GM23338 (cell line): ENCODE results near the gene LIPG. TPM values are rescaled to one million over a fixed set of nuclear protein-coding genes. Genes with fewer than 3 reads are reported as not detected.

ENCODE experiments used
- ATAC-seq: fragments of 200-7000 bp; cut with Tn5 transposase; 3 replicates; pipeline ENCODE4 v1.9.1; 2020
- DNase-seq: peaks from one replicate; pipeline ENCODE4 v3.0.0-alpha.2; 2015; ENCODE audit warnings: low spot score
- H2AFZ ChIP-seq: fragments of 200-600 bp; sonication (generic); 2 replicates; pipeline ENCODE4 v1.8.0; 2016; ENCODE audit warnings: antibody characterized with exemption, mild to moderate bottlenecking, moderate library complexity
- H3F3A ChIP-seq: fragments of 200-600 bp; sonication (generic); replicated peaks from 2 replicates; pipeline ENCODE4 v1.8.0; 2017; ENCODE audit warnings: antibody characterized with exemption, mixed run types, low read depth
- H3K27ac ChIP-seq: fragments of 200-600 bp; sonication (generic); 2 replicates; pipeline ENCODE4 v1.6.1; 2016; ENCODE audit warnings: low read depth
- H3K27me3 ChIP-seq: fragments of 200-600 bp; sonication (generic); 2 replicates; pipeline ENCODE4 v1.8.0; 2016; ENCODE audit warnings: mild to moderate bottlenecking, mixed run types, moderate library complexity; ENCODE audit not compliant: insufficient read depth
- H3K36me3 ChIP-seq: fragments of 200-600 bp; sonication (generic); 2 replicates; pipeline ENCODE4 v1.8.0; 2016; ENCODE audit warnings: mild to moderate bottlenecking; ENCODE audit not compliant: insufficient read depth
- H3K4me1 ChIP-seq: fragments of 200-600 bp; sonication (generic); 2 replicates; pipeline ENCODE4 v1.8.0; 2016; ENCODE audit warnings: mild to moderate bottlenecking, moderate library complexity; ENCODE audit not compliant: insufficient read depth
- H3K4me2 ChIP-seq: fragments of 200-600 bp; sonication (generic); 2 replicates; pipeline ENCODE4 v1.7.1; 2017; ENCODE audit warnings: mixed run types
- H3K4me3 ChIP-seq: fragments of 200-600 bp; sonication (generic); 2 replicates; pipeline ENCODE4 v1.6.1; 2016; ENCODE audit warnings: mixed run types
- H3K79me2 ChIP-seq: fragments of 200-600 bp; sonication (generic); replicated peaks from 2 replicates; pipeline ENCODE4 v1.8.0; 2017; ENCODE audit warnings: mild to moderate bottlenecking; ENCODE audit not compliant: insufficient read depth
- H3K9me2 ChIP-seq: fragments of 200-600 bp; sonication (generic); 2 replicates; pipeline ENCODE4 v1.8.0; 2017; ENCODE audit not compliant: insufficient read depth
- H4K20me1 ChIP-seq: fragments of 200-600 bp; sonication (generic); replicated peaks from 2 replicates; pipeline ENCODE4 v1.8.0; 2017; ENCODE audit warnings: mild to moderate bottlenecking; ENCODE audit not compliant: insufficient read depth
- H3K27ac Mint-ChIP-seq: 2 replicates; pipeline ENCODE4 v1.8.0; 2020; ENCODE audit warnings: inconsistent platforms, mild to moderate bottlenecking, moderate library complexity, mixed read lengths
- H3K27me3 Mint-ChIP-seq: 3 replicates; pipeline ENCODE4 v1.8.0; 2022; ENCODE audit warnings: low read depth, mild to moderate bottlenecking, moderate library complexity, mixed read lengths, inconsistent platforms; ENCODE audit not compliant: insufficient read depth, poor library complexity
- H3K36me3 Mint-ChIP-seq: 3 replicates; pipeline ENCODE4 v1.8.0; 2021; ENCODE audit warnings: low read depth, mild to moderate bottlenecking, inconsistent platforms, moderate library complexity, mixed read lengths
- H3K4me1 Mint-ChIP-seq: 3 replicates; pipeline ENCODE4 v1.8.0; 2020; ENCODE audit warnings: mild to moderate bottlenecking, inconsistent platforms, mixed read lengths
- H3K4me3 Mint-ChIP-seq: 3 replicates; pipeline ENCODE4 v1.8.0; 2021; ENCODE audit warnings: moderate library complexity, mild to moderate bottlenecking, inconsistent platforms, mixed read lengths
- H3K9me3 Mint-ChIP-seq: 3 replicates; pipeline ENCODE4 v1.8.0; 2020; ENCODE audit warnings: moderate library complexity, mild to moderate bottlenecking, inconsistent platforms, mixed read lengths
- CREB1 ChIP-seq: fragments of 250-450 bp; sonication (Bioruptor Pico); IDR thresholded peaks from 2 replicates; pipeline ENCODE4 v1.5.0; 2020; ENCODE audit warnings: low read depth, mild to moderate bottlenecking, moderate library complexity
- EZH2 ChIP-seq: fragments of 200-600 bp; sonication (generic); IDR thresholded peaks from one replicate; pipeline ENCODE4 v1.8.0; 2017; ENCODE audit warnings: antibody characterized with exemption, mild to moderate bottlenecking, low read depth; ENCODE audit not compliant: unreplicated experiment
- EZH2phosphoT487 ChIP-seq: fragments of 200-600 bp; sonication (generic); IDR thresholded peaks from one replicate; pipeline ENCODE4 v1.8.1; 2018; ENCODE audit warnings: antibody characterized with exemption; ENCODE audit not compliant: unreplicated experiment
- JUNB ChIP-seq: IDR thresholded peaks from one replicate; pipeline ENCODE4 v1.6.1; 2016; ENCODE audit warnings: antibody characterized with exemption; ENCODE audit not compliant: unreplicated experiment
- NANOG ChIP-seq: IDR thresholded peaks from 2 replicates; pipeline ENCODE4 v1.6.1; 2016; ENCODE audit warnings: antibody characterized with exemption, borderline replicate concordance
- POLR2AphosphoS5 ChIP-seq: IDR thresholded peaks from 2 replicates; pipeline ENCODE4 v1.6.1; 2016; ENCODE audit warnings: antibody characterized with exemption, low read depth
- STAT1 ChIP-seq: IDR thresholded peaks from one replicate; pipeline ENCODE4 v1.6.1; 2016; ENCODE audit warnings: antibody characterized with exemption; ENCODE audit not compliant: unreplicated experiment
- ZNF114 ChIP-seq: fragments of 250-450 bp; sonication (Bioruptor Pico); IDR thresholded peaks from 2 replicates; pipeline ENCODE4 v1.5.0; 2020; ENCODE audit warnings: mild to moderate bottlenecking, moderate library complexity
- ZNF331 ChIP-seq: fragments of 250-450 bp; sonication (Bioruptor Pico); IDR thresholded peaks from 2 replicates; pipeline ENCODE4 v1.5.0; 2020; ENCODE audit warnings: low read depth, mild to moderate bottlenecking, moderate library complexity
- polyA plus RNA-seq: library from polyadenylated mRNA; unstranded; fragments of >200 nt; fragmentation: Nextera tagmentation; extraction: Ambion mirVana; gene quantifications from 2 replicates; pipeline ENCODE4 v1.2.1, GENCODE V29; 2016
- total RNA-seq: library from RNA; depleted of rRNA; stranded (reverse); fragments of >200 nt; shearing (Covaris generic); gene quantifications from 2 replicates; pipeline ENCODE4 v1.2.3, GENCODE V29; 2014
- TF ChIP-seq, protein P1 (sequence below): IDR thresholded peaks from one replicate; pipeline ENCODE4 v1.6.1; 2018; ENCODE audit warnings: antibody characterized with exemption; ENCODE audit not compliant: unreplicated experiment
- TF ChIP-seq, protein P2 (sequence below): fragments of 250-450 bp; sonication (Bioruptor Pico); IDR thresholded peaks from 2 replicates; pipeline ENCODE4 v1.5.0; 2020; ENCODE audit warnings: mild to moderate bottlenecking, moderate library complexity
- TF ChIP-seq, protein P3 (sequence below): IDR thresholded peaks from 2 replicates; pipeline ENCODE4 v1.6.1; 2016; ENCODE audit warnings: antibody characterized with exemption
- TF ChIP-seq, protein P4 (sequence below), 2 experiments: fragments of 200-600 bp in 1 of 2; sonication (generic) in 1 of 2; conservative IDR thresholded peaks; 2 replicates each; pipeline versions ENCODE4 v1.5.1 to v1.6.1; 2016 to 2017; ENCODE audit warnings: antibody characterized with exemption in 2 of 2, low read depth in 2 of 2, mild to moderate bottlenecking in 2 of 2, moderate library complexity in 1 of 2

The LIPG gene
- total and polyA plus RNA-seq, 2 experiments from 2014 or later, result 4.9 to 17.7 TPM

DNA sequence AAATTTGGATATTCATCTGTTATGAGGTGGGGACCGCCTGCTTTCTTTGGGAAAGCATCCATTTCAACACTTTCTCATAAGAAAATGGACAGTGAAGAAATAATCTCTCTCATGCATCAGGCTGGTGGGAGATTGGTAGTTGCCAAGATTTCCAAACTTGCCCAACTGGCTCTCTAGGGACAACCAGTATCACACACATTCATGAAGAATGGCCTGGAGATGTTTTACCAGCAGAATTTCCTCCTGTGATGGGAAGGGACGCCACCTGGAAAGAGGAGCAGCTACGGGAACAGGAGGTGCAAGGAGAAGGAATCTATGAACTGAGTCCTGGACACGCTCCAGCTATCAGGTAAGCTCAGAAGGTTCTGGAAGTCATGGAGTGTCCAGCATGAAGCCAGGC lies 39.4 kb downstream of the LIPG start:
- Histone ChIP-seq H3F3A (no peaks in the 10 kb centered on the region), H3K4me3 (no peak overlapping the region), H3K4me2 (no peak overlapping the region), H3K27ac (no peak overlapping the region), H4K20me1 (no peaks in the 10 kb centered on the region), H2AFZ (no peak overlapping the region), H3K9me2 (no peaks in the 10 kb centered on the region; the same call in 1 of the 2 replicates), H3K27me3 (no peaks in the 10 kb centered on the region), H3K4me1 (peaks cover 6% of the 10 kb centered on the region; the same call in 1 of the 2 replicates), H3K36me3 (no peaks in the 10 kb centered on the region), H3K79me2 (no peaks in the 10 kb centered on the region)
- TF ChIP-seq POLR2AphosphoS5, result no peak
- TF ChIP-seq, protein P1, sequence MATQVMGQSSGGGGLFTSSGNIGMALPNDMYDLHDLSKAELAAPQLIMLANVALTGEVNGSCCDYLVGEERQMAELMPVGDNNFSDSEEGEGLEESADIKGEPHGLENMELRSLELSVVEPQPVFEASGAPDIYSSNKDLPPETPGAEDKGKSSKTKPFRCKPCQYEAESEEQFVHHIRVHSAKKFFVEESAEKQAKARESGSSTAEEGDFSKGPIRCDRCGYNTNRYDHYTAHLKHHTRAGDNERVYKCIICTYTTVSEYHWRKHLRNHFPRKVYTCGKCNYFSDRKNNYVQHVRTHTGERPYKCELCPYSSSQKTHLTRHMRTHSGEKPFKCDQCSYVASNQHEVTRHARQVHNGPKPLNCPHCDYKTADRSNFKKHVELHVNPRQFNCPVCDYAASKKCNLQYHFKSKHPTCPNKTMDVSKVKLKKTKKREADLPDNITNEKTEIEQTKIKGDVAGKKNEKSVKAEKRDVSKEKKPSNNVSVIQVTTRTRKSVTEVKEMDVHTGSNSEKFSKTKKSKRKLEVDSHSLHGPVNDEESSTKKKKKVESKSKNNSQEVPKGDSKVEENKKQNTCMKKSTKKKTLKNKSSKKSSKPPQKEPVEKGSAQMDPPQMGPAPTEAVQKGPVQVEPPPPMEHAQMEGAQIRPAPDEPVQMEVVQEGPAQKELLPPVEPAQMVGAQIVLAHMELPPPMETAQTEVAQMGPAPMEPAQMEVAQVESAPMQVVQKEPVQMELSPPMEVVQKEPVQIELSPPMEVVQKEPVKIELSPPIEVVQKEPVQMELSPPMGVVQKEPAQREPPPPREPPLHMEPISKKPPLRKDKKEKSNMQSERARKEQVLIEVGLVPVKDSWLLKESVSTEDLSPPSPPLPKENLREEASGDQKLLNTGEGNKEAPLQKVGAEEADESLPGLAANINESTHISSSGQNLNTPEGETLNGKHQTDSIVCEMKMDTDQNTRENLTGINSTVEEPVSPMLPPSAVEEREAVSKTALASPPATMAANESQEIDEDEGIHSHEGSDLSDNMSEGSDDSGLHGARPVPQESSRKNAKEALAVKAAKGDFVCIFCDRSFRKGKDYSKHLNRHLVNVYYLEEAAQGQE, result no peak
- no peak for TF ChIP-seq STAT1
- TF ChIP-seq, protein P2, sequence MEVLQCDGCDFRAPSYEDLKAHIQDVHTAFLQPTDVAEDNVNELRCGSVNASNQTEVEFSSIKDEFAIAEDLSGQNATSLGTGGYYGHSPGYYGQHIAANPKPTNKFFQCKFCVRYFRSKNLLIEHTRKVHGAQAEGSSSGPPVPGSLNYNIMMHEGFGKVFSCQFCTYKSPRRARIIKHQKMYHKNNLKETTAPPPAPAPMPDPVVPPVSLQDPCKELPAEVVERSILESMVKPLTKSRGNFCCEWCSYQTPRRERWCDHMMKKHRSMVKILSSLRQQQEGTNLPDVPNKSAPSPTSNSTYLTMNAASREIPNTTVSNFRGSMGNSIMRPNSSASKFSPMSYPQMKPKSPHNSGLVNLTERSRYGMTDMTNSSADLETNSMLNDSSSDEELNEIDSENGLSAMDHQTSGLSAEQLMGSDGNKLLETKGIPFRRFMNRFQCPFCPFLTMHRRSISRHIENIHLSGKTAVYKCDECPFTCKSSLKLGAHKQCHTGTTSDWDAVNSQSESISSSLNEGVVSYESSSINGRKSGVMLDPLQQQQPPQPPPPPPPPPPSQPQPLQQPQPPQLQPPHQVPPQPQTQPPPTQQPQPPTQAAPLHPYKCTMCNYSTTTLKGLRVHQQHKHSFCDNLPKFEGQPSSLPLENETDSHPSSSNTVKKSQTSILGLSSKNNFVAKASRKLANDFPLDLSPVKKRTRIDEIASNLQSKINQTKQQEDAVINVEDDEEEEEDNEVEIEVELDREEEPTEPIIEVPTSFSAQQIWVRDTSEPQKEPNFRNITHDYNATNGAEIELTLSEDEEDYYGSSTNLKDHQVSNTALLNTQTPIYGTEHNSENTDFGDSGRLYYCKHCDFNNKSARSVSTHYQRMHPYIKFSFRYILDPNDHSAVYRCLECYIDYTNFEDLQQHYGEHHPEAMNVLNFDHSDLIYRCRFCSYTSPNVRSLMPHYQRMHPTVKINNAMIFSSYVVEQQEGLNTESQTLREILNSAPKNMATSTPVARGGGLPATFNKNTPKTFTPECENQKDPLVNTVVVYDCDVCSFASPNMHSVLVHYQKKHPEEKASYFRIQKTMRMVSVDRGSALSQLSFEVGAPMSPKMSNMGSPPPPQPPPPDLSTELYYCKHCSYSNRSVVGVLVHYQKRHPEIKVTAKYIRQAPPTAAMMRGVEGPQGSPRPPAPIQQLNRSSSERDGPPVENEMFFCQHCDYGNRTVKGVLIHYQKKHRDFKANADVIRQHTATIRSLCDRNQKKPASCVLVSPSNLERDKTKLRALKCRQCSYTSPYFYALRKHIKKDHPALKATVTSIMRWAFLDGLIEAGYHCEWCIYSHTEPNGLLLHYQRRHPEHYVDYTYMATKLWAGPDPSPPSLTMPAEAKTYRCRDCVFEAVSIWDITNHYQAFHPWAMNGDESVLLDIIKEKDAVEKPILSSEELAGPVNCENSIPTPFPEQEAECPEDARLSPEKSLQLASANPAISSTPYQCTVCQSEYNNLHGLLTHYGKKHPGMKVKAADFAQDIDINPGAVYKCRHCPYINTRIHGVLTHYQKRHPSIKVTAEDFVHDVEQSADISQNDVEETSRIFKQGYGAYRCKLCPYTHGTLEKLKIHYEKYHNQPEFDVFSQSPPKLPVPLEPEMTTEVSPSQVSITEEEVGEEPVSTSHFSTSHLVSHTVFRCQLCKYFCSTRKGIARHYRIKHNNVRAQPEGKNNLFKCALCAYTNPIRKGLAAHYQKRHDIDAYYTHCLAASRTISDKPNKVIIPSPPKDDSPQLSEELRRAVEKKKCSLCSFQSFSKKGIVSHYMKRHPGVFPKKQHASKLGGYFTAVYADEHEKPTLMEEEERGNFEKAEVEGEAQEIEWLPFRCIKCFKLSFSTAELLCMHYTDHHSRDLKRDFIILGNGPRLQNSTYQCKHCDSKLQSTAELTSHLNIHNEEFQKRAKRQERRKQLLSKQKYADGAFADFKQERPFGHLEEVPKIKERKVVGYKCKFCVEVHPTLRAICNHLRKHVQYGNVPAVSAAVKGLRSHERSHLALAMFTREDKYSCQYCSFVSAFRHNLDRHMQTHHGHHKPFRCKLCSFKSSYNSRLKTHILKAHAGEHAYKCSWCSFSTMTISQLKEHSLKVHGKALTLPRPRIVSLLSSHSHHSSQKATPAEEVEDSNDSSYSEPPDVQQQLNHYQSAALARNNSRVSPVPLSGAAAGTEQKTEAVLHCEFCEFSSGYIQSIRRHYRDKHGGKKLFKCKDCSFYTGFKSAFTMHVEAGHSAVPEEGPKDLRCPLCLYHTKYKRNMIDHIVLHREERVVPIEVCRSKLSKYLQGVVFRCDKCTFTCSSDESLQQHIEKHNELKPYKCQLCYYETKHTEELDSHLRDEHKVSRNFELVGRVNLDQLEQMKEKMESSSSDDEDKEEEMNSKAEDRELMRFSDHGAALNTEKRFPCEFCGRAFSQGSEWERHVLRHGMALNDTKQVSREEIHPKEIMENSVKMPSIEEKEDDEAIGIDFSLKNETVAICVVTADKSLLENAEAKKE (CRISPR knock-in tag), result no peak
- TF ChIP-seq CREB1 (CRISPR knock-in tag), result no peak
- TF ChIP-seq ZNF114 (CRISPR knock-in tag), result no peak
- TF ChIP-seq NANOG, result no peak
- no peak for TF ChIP-seq EZH2
- TF ChIP-seq, protein P3, sequence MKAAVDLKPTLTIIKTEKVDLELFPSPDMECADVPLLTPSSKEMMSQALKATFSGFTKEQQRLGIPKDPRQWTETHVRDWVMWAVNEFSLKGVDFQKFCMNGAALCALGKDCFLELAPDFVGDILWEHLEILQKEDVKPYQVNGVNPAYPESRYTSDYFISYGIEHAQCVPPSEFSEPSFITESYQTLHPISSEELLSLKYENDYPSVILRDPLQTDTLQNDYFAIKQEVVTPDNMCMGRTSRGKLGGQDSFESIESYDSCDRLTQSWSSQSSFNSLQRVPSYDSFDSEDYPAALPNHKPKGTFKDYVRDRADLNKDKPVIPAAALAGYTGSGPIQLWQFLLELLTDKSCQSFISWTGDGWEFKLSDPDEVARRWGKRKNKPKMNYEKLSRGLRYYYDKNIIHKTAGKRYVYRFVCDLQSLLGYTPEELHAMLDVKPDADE, result no peak
- TF ChIP-seq ZNF331 (CRISPR knock-in tag), result no peak
- TF ChIP-seq, protein P4, sequence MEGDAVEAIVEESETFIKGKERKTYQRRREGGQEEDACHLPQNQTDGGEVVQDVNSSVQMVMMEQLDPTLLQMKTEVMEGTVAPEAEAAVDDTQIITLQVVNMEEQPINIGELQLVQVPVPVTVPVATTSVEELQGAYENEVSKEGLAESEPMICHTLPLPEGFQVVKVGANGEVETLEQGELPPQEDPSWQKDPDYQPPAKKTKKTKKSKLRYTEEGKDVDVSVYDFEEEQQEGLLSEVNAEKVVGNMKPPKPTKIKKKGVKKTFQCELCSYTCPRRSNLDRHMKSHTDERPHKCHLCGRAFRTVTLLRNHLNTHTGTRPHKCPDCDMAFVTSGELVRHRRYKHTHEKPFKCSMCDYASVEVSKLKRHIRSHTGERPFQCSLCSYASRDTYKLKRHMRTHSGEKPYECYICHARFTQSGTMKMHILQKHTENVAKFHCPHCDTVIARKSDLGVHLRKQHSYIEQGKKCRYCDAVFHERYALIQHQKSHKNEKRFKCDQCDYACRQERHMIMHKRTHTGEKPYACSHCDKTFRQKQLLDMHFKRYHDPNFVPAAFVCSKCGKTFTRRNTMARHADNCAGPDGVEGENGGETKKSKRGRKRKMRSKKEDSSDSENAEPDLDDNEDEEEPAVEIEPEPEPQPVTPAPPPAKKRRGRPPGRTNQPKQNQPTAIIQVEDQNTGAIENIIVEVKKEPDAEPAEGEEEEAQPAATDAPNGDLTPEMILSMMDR (conservative IDR thresholded peaks at IDR 0.05; ENCODE audit: low read depth in 2 of 2), result no peak
- no peak for TF ChIP-seq JUNB
- TF ChIP-seq EZH2phosphoT487, result no peak
- H3K4me1 Mint-ChIP-seq, result peaks cover 18% of the 10 kb centered on the region
- ATAC-seq, result no peak
- H3K36me3 Mint-ChIP-seq, result peaks cover 4% of the 10 kb centered on the region
- peaks cover 4% of the 10 kb centered on the region for H3K9me3 Mint-ChIP-seq
- H3K27ac Mint-ChIP-seq, result no peak overlapping the region
- no peak for DNase-seq
- peaks cover 3% of the 10 kb centered on the region for H3K27me3 Mint-ChIP-seq
- no peak overlapping the region for H3K4me3 Mint-ChIP-seq
